Measurements from ENCODE around the gene TP53.
"Not testable (repeated sequence)": the region's sequence is repeated elsewhere in the genome, so short reads cannot be mapped to it uniquely, and the experiment has no call there.

Gene TP53

GRCh38 chr17:7673239-7673638 is 14.1 kb downstream of the TP53 start:
- DNase-seq: no peak

- DNase-seq: no peak
Observed at GRCh38 chr17:7668482-7668881, 18.8 kb downstream of the TP53 start.

- no peak for DNase-seq
Observed at GRCh38 chr17:7667656-7668406, 19.5 kb downstream of the TP53 start.

- DNase-seq: no peak
Observed at GRCh38 chr17:7656958-7657609, 30.2 kb downstream of the TP53 start.

- no peak for DNase-seq
Observed at GRCh38 chr17:7655541-7655840, 31.8 kb downstream of the TP53 start.

- DNase-seq: no peak
Observed at GRCh38 chr17:7654832-7655540, 32.3 kb downstream of the TP53 start.

GRCh38 chr17:7652388-7653356 is 34.6 kb downstream of the TP53 start:
- no peak for DNase-seq

GRCh38 chr17:7651665-7652387 is 35.5 kb downstream of the TP53 start:
- DNase-seq: peak; percentile 26

- DNase-seq: no peak
Observed at GRCh38 chr17:7651097-7651664, 36.1 kb downstream of the TP53 start.

GRCh38 chr17:7650509-7651096 is 36.7 kb downstream of the TP53 start, which contains the start of gene ATP1B2:
TSS of gene ATP1B2 (plus strand) at chr17:7650926. CDS start at chr17:7651519, 593 bp downstream.
- peak; percentile 60 for DNase-seq

- no peak for DNase-seq
Observed at GRCh38 chr17:7647018-7647417, 40.3 kb downstream of the TP53 start.

- DNase-seq: no peak
Observed at GRCh38 chr17:7646457-7646856, 40.8 kb downstream of the TP53 start.

GRCh38 chr17:7644775-7645174 is 42.5 kb downstream of the TP53 start:
- no peak for DNase-seq

- not testable (repeated sequence) for DNase-seq
Observed at GRCh38 chr17:7641635-7642034, 45.7 kb downstream of the TP53 start.

GRCh38 chr17:7640783-7641182 is 46.5 kb downstream of the TP53 start:
- DNase-seq: no peak

GRCh38 chr17:7636163-7636562 is 51.1 kb downstream of the TP53 start:
- no peak for DNase-seq

- DNase-seq: peak; percentile 30
Observed at GRCh38 chr17:7634384-7634783, 52.9 kb downstream of the TP53 start.

- DNase-seq: no peak
Observed at GRCh38 chr17:7633093-7633492, 54.2 kb downstream of the TP53 start.

GRCh38 chr17:7632492-7632894 is 54.8 kb downstream of the TP53 start:
- DNase-seq: peak; percentile 26

GRCh38 chr17:7631398-7632380 is 55.6 kb downstream of the TP53 start:
- DNase-seq: no peak

Data from NCI-H1105 treated with DMSO at 0.1 percent for 48 hours (cell line).